Epithelial cell of esophagus (primary cell): ENCODE data around the gene IFT81.
A peak's percentile ranks its signal among the peaks of the same experiment; 100 is the strongest.

ENCODE experiments used
- DNase-seq: peaks from one replicate; pipeline ENCODE4 v3.0.0; 2010; ENCODE audit warnings: low read depth
- H3K4me3 ChIP-seq: 2 replicates; pipeline ENCODE4 v1.5.1; 2011; ENCODE audit warnings: mild to moderate bottlenecking, low read length, control low read depth
- TF ChIP-seq, protein P1 (sequence below): IDR thresholded peaks from 2 replicates; pipeline ENCODE4 v1.5.1; 2011; ENCODE audit warnings: low read depth, mild to moderate bottlenecking, low read length, control low read depth, inconsistent platforms; ENCODE audit not compliant: insufficient read depth; ENCODE audit errors: missing control alignments

IFT81 gene

DNA sequence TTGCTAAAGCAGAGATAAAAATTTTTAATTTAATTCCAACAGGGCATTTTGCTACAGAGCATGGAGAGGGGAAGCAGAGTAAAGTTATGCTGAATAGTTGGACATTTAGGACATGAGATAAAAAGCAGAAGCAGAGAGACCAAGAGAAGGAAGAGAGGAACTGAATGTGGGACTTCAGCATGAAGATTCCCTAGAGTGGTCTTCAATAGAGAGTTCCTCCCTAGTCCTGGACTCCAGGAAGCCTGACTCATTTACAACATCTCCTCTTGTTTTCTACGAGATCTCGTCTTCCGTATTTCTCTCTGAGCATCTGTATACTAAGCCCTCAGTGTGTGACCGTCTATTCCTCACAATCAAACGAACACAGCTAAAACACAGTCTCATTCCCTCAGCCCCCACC, 35.2 kb upstream of the IFT81 start:
- no peak for DNase-seq
- no peak overlapping the region for H3K4me3 ChIP-seq
- TF ChIP-seq, protein P1, sequence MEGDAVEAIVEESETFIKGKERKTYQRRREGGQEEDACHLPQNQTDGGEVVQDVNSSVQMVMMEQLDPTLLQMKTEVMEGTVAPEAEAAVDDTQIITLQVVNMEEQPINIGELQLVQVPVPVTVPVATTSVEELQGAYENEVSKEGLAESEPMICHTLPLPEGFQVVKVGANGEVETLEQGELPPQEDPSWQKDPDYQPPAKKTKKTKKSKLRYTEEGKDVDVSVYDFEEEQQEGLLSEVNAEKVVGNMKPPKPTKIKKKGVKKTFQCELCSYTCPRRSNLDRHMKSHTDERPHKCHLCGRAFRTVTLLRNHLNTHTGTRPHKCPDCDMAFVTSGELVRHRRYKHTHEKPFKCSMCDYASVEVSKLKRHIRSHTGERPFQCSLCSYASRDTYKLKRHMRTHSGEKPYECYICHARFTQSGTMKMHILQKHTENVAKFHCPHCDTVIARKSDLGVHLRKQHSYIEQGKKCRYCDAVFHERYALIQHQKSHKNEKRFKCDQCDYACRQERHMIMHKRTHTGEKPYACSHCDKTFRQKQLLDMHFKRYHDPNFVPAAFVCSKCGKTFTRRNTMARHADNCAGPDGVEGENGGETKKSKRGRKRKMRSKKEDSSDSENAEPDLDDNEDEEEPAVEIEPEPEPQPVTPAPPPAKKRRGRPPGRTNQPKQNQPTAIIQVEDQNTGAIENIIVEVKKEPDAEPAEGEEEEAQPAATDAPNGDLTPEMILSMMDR, result no peak

DNA sequence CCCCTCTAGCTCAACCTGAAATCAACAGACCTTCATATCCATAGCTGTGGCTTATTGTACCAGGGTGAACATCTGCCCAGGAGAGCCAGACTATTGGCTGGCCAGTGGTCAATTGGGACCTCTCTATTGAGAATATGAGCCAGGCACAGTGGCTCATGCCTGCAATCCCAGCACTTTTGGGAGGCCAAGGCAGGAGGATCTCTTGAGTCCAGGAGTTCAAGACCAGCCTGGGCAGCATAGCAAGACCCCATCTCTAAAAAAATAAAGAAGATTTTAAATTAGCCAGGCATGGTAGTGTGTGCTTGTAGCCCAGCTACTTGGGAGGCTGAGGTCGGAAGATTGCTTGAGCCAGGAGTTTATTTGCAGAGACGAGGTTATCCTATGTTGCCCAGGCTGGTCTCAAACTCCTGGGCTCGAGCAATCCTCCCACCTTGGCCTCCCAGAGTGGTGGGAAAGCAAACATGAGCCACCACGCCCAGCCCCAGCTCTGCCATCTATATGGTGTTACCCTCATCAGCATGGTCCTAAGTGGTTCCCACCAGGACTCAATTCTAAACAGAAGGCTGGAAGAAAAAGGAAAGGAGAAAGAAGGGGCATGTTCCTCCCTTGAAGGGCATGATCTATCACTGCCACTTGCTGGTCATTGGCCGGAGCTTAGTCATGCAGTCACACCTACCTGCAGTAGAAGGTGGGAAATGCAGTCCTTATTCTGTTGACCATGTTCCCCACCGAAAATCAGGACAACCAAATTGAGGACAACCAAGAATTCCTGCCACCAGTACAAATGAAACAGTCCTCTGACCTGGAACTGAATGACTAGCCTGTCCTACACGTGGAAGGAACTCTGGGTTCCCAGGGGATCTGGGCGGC, 33.7 kb upstream of the IFT81 start:
- TF ChIP-seq, protein P1, result no peak

DNA sequence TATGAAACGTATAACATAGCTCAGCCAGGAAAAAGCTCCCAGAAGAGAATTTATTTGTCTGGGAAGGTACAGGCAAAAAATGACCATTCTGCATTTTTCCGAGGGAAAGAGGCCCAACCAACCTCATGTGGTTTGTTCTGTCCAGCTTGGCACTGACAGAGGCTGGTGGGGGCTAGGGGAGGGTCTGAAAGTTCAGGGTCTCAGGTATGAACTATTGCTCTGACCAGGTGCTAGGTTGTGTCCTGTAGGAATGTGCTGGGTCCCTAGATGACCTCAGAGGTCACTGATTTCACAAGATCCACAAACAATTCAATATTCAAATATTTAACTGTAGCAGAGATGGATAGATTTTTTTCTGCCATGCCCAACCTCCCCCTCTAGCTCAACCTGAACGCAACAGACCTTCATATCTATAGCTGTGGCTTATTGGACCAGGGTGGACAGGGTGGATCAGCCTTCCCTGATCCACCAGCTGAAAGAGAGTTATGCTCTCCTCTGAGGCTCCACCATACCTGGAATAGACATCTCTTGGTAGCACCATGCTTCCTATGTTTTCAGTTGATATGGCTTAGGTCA, 32.9 kb upstream of the IFT81 start:
- H3K4me3 ChIP-seq, result no peak overlapping the region
- DNase-seq, result no peak
- TF ChIP-seq, protein P1, result no peak

More for the DNA sequence above, 33.7 kb upstream of the IFT81 start:
- no peak overlapping the region for H3K4me3 ChIP-seq
- no peak for DNase-seq

DNA sequence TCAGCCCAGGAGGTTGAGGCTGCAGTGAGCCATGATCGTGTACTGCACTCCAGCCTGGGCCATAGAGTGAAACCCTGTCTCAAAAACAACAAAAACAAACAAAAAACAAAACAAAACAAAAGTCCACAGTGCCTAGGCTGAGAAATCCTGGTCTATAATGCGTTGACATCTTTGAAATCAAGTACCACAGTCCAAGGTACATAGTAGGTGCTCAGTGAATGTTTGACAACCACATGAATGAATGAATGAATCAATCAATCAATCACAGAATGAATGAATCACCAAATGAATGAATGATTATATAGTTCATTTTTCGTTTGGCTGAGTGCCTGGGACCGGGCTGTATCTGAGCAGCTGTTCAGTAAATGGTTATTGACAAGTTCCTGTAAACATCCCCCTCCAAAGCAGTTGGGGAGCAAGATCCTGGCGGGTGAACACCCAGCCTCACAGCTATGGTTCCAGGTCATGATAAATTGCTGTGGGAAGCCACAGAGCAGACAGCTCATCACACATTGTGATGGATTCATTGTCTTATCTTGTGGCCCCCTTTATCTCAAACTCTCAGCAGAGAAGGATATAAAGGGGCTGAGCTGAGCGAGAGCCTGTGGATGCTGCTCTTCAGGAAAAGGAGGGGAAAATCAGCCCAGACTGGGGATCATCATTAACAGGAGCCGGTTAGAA, 30.4 kb upstream of the IFT81 start:
- TF ChIP-seq, protein P1, result no peak
- no peak overlapping the region for H3K4me3 ChIP-seq
- DNase-seq, result no peak

DNA sequence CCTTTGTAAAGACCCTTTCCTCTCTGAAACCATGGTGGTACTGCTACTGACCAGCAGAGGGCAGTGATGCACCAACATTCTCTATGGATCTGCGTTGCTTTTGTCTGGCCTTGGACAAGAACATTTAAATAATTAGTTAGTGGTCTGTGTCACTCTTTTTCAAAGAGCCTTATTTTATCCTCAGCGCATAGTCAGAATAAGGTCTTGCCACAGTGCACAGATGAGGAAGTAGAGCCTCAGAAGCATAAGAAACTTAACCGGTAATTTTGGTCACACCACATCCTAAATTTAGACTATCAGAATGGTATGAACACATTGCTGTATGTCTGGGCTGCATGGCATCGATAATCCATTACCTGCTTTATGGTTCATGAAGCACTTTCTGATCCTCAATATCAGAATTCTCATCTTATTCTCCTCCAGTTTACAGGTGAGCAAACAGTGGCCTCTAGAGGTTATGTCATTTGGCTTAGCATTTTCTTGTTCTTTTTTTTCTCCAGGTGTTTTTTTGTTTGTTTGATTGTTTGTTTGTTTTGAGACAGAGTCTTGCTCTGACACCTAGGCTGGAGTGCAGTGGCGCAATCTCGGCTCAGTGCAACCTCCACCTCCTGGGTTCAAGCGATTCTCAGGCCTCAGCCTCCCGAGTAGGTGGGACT, 23.7 kb upstream of the IFT81 start:
- peak; percentile 73 for DNase-seq
- H3K4me3 ChIP-seq, result no peak overlapping the region
- TF ChIP-seq, protein P1, result peak; percentile 95

DNA sequence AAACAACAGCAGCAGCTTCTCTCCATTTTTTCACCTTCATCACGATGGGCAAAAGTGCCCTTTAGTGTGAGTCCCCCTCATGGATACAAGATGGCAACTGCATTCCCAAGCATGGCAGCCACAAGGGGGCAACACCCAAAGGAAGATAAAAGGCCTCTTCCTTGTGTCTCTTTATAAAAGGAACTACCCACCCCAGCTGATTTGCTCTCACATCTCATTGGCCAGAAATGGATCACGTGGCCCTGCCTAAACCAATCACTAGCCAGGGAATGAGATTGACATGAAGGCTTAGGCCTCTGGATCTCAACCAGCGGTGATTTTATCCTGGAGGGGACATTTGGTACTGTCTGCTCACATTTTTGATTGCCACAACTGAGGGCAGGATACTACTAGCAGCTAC, 21.9 kb upstream of the IFT81 start:
- TF ChIP-seq, protein P1, result peak; percentile 49
- peak; percentile 70 for DNase-seq
- no peak overlapping the region for H3K4me3 ChIP-seq
